ENCODE measurements around the gene BCAN.
A peak's percentile ranks its signal among the peaks of the same experiment; 100 is the strongest.

Gene BCAN

DNA sequence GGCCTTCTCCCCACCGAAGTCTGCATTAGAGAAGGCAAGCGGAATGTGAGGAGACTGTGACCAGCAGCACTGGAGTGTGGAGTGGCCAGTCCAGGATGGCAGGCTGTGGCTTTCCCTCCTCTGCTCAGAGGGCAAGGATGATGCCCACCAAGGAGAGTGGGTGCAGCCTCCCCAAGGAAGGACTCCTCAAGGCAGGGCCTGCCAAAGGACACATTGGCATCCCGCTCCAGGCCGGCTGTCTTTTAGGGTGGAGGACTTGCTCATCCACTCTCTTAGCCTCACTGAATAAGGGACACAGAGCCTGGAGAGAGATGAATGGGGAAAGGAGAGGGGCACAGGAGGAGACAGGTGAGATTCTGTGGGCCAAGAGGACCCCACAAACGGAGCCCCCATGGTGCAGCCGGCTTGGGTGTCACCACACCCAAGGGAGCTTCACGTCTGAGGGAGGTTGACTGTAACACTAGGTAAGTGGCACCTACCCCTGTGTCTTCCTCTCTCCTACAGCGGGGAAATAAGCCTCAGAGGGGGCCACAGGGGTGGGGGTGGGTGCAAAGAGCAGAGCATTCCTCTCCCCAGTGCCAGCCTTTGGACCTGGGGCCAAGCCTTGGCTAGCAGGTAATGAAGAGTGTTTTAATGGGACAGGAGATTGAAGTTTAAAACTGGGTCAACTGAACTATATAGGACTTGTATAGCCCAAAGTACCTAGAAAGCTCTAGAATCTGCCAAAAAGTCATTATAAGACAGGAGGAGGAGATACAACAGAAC, 39.5 kb downstream of the BCAN start:
- DNase-seq, result no peak

DNA sequence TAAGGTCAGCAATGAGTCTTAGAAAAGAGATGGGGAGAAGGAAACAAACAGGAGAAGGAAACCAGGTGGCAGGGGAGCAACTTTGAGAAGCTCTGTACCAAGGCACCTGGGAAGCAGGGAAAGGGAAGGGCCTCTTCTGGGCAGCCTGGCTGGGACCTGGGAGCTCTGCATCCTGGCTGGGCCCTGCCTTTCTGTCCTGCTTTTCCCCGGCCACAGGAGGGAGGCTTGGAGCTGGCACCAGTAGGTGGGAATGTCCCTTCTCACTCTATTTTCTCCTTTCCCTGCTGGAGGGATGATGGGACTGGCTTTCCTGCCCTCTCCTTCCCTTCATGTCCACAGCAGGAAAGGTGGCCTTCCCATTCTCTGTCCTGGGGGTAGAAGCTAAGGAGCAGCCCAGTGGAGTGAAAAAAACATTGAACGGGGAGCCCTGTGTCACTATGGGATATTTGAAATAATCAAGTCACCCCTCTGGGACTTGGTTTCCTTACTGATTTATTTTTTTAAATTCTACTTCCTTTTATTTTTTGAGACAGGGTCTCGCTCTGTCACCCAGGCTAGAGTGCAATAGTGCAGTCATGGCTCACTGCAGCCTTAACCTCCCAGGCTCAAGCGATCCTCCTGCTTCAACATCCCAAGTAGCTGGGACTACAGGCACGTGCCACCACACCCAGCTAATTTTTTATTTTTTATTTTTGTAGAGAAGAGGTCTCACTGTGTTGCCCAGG, 40.4 kb downstream of the BCAN start:
- no peak for DNase-seq

- no peak for DNase-seq
These were observed 42.4 kb downstream of the BCAN start for GRCh38 chr1:156684227-156684782.

- peak; percentile 32 for DNase-seq
These were observed 47.4 kb downstream of the BCAN start for GRCh38 chr1:156689035-156689952.

DNA sequence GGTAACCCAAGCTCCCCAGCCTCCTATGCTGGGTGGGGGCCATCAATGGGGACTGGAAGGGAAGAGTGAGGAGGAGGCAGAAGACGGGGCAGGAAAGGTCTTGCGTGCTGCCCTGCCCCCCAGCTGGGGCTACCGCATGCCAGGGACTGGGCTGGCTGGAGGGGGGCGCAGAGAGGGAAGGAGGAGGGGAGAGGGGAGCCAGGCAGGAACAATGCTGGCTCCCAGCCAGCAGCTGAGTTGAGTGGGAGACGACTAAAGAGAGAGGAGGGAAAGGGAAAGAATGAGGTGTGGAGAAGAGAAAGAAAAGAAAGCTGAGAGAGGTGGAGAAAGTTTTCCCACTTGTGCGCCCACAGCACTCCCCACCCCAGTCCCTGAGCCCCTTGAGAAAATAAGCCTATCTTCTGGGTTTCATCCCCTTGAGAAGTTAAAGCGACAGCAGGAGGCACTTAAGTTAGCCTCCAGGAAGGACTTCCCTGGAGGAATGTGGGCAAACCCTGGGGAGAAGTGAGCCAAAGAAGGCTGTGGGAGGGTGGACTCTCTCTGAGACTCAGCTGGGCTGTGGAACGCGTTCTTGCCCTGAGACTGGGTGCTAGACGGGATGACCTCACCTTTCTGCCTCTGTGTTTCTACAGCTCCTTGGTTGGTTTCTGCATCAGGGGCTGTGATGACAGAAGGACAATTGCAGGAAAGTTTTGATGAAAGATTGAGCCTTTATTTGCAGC, 48.2 kb downstream of the BCAN start:
- no peak for DNase-seq

GRCh38 chr1:156690675-156691036, 48.7 kb downstream of the BCAN start:
- no peak for DNase-seq

GRCh38 chr1:156691191-156691590, 49.3 kb downstream of the BCAN start:
- DNase-seq, result no peak

- DNase-seq, result no peak
These were observed 49.9 kb downstream of the BCAN start for GRCh38 chr1:156691665-156692440.

DNA sequence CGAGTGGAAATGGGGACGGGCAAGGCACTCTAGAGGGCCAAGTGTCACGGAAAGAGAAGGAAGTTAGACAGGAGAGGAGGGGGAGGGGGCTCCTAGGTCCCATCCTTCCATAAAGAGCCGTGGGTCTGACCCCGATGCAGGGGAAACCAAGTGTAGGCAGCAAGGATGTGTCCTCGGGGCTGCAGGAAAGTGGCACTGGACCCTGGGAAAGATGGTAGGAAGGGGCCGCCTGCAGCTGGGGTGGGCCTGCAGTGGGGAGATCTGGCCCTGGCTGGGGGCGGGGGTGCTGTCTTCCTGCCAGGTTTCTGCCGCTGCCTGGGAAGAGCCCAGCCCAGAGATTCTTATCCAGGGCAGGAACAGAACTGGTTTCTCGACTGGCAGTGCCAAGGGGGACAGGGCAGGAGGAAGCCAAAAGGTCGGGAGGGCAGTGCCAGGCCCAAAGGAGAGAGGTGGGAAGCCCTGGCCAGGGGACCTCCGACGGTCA, 50.6 kb downstream of the BCAN start:
- no peak for DNase-seq

GRCh38 chr1:156692925-156693847, 51.3 kb downstream of the BCAN start:
- DNase-seq, result peak; percentile 47

DNA sequence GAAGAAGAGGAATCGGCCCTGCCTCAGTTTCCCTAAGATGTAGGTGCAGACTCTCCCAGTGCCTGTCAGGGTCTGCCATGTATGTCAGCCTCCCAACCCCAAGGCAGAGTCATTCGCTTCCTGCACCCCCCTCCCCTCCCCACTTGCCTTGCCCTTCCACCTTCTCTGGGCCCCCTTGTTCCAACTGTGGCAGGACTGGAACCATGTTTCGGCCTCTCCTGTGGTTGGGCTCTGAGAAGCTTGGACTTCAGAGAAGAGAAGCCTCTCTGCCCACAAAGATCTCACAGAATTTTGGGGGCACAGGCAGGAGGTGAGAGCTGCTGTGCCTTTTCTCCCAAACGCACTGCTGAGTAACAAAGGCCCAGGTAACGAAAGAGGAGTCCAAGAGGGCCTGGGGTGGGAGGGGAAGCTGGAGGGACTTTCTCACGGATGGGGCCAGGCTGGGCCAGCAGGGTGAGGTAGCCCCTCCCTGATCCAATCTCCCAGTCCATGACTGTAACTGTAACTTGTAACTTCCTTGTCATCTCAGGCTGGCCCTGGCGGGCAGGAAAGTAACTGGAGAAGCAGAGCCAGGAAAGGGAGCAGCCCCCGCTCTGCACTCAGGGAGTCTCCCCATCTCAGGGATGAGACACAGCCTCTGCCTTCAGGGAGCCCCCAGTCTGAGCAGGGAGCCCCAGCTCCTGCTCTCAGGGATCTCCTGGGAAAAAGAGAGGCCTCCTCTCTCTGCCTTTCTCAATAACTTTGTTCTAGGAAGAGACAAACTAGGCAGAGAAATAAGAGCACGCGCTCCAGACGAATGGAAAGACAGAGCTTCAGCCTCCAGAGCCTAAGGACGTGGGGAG, 52.2 kb downstream of the BCAN start:
- no peak for DNase-seq

DNA sequence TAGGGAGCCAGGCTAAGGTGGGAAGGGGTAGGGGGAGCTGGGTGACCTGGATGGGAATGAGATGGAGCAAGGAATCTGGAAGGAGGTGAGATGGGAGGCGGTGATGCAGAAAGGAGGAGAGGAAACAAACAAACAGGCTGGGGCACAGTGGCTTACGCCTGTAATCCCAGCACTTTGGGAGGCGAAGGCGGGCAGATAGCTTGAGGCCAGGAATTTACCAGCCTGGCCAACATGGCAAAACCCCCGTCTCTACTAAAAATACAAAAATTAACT, 52.7 kb downstream of the BCAN start:
- no peak for DNase-seq

DNA sequence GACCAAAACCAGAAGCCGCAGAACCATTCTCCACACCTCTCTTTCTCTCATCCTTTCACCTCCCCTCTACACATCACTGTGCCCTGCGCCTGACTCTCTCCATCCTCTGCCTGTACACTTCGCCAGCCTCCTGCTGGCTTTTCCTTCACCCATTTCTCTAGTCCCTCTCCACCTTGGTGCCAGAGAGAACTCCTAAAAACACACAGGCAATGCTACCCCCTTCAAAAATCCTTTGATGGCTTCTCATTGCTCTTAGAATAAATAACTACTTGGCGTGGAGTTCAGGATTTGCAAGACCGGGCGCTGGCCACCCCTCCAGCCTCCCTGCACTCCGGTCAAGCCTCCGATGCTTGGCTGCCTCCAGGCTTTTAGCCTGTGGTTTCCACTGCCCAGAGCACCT, 54.8 kb downstream of the BCAN start:
- DNase-seq, result no peak

DNA sequence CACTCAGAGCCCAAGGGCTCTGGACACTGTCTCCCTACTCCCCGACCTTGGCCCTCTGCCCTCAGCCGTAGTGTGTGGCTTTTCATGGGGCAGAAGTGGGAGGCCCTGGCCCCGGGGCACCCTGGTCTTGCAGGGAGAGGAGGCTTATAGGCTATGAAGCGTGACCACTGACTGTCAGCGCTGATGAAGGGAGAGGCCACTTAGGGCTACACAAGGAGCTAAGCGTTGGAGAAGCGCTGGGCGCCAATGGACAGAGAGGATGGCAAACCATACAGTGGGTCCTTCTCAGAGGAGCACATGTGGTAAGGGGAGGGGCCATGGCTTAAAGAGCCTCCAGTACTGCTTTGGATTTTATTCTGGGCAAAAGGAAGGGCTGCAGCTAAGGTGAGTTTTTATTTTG, 55.6 kb downstream of the BCAN start:
- DNase-seq, result no peak

GRCh38 chr1:156698995-156699394, 57.1 kb downstream of the BCAN start:
- no peak for DNase-seq

DNA sequence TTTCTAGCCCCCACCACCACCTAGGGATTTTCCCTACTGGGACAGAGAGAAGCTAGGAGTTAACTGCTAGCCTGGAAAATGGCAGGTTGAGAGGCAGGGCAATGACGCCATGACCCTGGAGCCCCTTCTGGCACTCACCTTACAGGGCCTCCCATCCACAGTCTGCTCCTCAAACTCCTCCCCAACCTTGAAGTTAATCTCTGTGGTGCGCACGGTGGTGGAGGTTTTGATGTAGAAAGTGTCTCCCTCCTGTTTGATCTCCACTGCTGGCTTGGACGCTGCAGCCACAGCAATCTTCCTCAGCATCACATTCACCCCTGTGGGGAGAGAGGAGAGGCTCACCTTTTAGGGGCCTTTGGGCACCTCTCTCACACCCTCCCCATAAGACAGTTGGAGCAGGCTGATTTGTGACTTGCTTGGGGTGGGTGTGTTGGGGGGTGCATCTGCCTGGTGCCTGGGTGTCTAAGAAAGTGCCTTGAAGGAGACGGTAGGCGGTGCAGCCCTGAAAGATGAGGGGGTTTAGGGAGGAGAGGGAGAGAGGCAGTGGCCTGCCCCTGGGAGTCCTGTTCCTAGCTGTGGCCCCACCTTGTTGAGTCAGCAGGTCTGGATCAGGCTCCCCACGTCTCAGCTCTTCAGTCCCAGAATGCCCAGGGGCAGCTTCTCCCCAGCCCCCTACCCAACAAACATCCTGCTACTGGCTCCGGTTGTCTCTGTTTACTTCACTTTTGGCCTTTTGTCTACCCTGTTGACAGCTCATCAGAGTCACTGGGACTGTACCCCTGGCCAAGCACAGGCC, 59.0 kb downstream of the BCAN start:
- DNase-seq, result no peak

- DNase-seq, result peak; percentile 14
These were observed 61.4 kb downstream of the BCAN start for GRCh38 chr1:156703336-156703735.

DNA sequence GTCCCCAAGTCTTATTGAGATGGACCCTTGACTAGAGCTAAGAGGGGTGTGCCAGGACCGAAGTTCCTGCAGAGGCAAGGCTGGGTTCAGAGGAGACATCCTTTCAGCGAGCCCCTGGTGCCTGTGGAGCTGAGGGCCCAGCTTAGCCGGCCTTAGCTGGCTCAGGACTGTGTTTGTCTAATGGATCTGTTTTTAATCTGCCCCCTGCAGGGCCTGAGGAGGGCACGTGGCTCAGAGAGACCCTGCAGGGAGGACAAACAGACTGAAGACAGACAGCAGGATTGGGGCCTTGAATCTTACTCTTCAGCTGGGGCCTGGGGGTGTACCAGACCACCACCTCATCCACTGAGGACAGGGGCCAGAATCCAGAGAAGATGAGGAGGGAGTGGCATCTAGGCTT, 61.8 kb downstream of the BCAN start:
- DNase-seq, result no peak

- DNase-seq, result no peak
These were observed 62.3 kb downstream of the BCAN start for GRCh38 chr1:156704166-156704711.

Measured in NCI-H2029 (cell line).